Measurements from ENCODE around the gene ZNF716.
"Not testable (repeated sequence)": the region's sequence is repeated elsewhere in the genome, so short reads cannot be mapped to it uniquely, and the experiment has no call there.

Gene ZNF716

GRCh38 chr7:57449904-57450303 is at the start of gene ZNF716:
TSS of gene ZNF716 (plus strand) at chr7:57450177. CDS start at chr7:57450289, 112 bp downstream.
- no peak for DNase-seq (ENCODE audit: low read depth, low spot score)
- H3K4me3 ChIP-seq (ENCODE audit: low read depth, low read length) = no peak within 1 kb of the TSS
- POLR2A ChIA-PET = no interaction called here
- no peak for TF ChIP-seq CTCF (IDR thresholded peaks at IDR 0.05; ENCODE audit: insufficient read depth, low read length, missing control alignments)
- CTCF ChIA-PET = no interaction called here

GRCh38 chr7:57400531-57401155 is 49.3 kb upstream of the ZNF716 start:
- no peak for TF ChIP-seq CTCF (IDR thresholded peaks at IDR 0.05; ENCODE audit: insufficient read depth, low read length, missing control alignments)
- no peak overlapping the region for H3K4me3 ChIP-seq (ENCODE audit: low read depth, low read length)
- no peak for DNase-seq (ENCODE audit: low read depth, low spot score)
- ChIA-PET CTCF (no interaction called here), POLR2A (no interaction called here)

GRCh38 chr7:57403051-57403450 is 46.9 kb upstream of the ZNF716 start:
- DNase-seq (ENCODE audit: low read depth, low spot score); H3K4me3 ChIP-seq (ENCODE audit: low read depth, low read length); CTCF ChIA-PET; POLR2A ChIA-PET: not testable (repeated sequence)

- CTCF ChIA-PET = no interaction called here
- POLR2A ChIA-PET = no interaction called here
- DNase-seq (ENCODE audit: low read depth, low spot score) = no peak
- TF ChIP-seq CTCF (IDR thresholded peaks at IDR 0.05; ENCODE audit: insufficient read depth, low read length, missing control alignments) = no peak
- H3K4me3 ChIP-seq (ENCODE audit: low read depth, low read length) = no peak overlapping the region
Measured at GRCh38 chr7:57403601-57404342, 46.2 kb upstream of the ZNF716 start.

GRCh38 chr7:57404343-57404966 is 45.5 kb upstream of the ZNF716 start:
- POLR2A ChIA-PET = no interaction called here
- CTCF ChIA-PET = no interaction called here
- no peak for TF ChIP-seq CTCF (IDR thresholded peaks at IDR 0.05; ENCODE audit: insufficient read depth, low read length, missing control alignments)
- no peak overlapping the region for H3K4me3 ChIP-seq (ENCODE audit: low read depth, low read length)
- DNase-seq (ENCODE audit: low read depth, low spot score) = no peak

- TF ChIP-seq CTCF (IDR thresholded peaks at IDR 0.05; ENCODE audit: insufficient read depth, low read length, missing control alignments) = no peak
- H3K4me3 ChIP-seq (ENCODE audit: low read depth, low read length) = no peak overlapping the region
Measured at GRCh38 chr7:57404967-57405421, 45.0 kb upstream of the ZNF716 start.

More at GRCh38 chr7:57404967-57405421, 45.0 kb upstream of the ZNF716 start:
- no peak for DNase-seq (ENCODE audit: low read depth, low spot score)
- CTCF ChIA-PET = no interaction called here
- POLR2A ChIA-PET = no interaction called here
